Measurements from ENCODE around the gene SFTPB.
"Not testable (repeated sequence)": the region's sequence is repeated elsewhere in the genome, so short reads cannot be mapped to it uniquely, and the experiment has no call there.

The SFTPB gene

GRCh38 chr2:85668009-85668856 lies at the start of gene SFTPB:
TSS of gene SFTPB (minus strand) at chr2:85668199. CDS start at chr2:85668183, 16 bp downstream.
- DNase-seq (ENCODE audit: low read depth in 2 of 2) = no peak

GRCh38 chr2:85717308-85718008 lies 49.5 kb upstream of the SFTPB start:
- DNase-seq (ENCODE audit: low read depth in 2 of 2) = no peak

GRCh38 chr2:85716346-85716914 lies 48.4 kb upstream of the SFTPB start:
- no peak for DNase-seq (ENCODE audit: low read depth in 2 of 2)

- no peak for DNase-seq (ENCODE audit: low read depth in 2 of 2)
Measured at GRCh38 chr2:85714841-85715240, 46.8 kb upstream of the SFTPB start.

GRCh38 chr2:85714421-85714820 lies 46.4 kb upstream of the SFTPB start:
- not testable (repeated sequence) for DNase-seq (ENCODE audit: low read depth in 2 of 2)

GRCh38 chr2:85713836-85714235 lies 45.8 kb upstream of the SFTPB start:
- DNase-seq (ENCODE audit: low read depth in 2 of 2) = no peak

- no peak for DNase-seq (ENCODE audit: low read depth in 2 of 2)
Measured at GRCh38 chr2:85712849-85713612, 45.0 kb upstream of the SFTPB start.

GRCh38 chr2:85712336-85712735 lies 44.3 kb upstream of the SFTPB start:
- DNase-seq (ENCODE audit: low read depth in 2 of 2) = no peak

- DNase-seq (ENCODE audit: low read depth in 2 of 2) = no peak
Measured at GRCh38 chr2:85711578-85712060, 43.6 kb upstream of the SFTPB start.

GRCh38 chr2:85710687-85711577 lies 42.9 kb upstream of the SFTPB start:
- DNase-seq (ENCODE audit: low read depth in 2 of 2) = no peak

GRCh38 chr2:85709401-85709811 lies 41.4 kb upstream of the SFTPB start:
- no peak for DNase-seq (ENCODE audit: low read depth in 2 of 2)

- no peak for DNase-seq (ENCODE audit: low read depth in 2 of 2)
Measured at GRCh38 chr2:85708641-85709040, 40.6 kb upstream of the SFTPB start.

GRCh38 chr2:85707304-85707703 lies 39.3 kb upstream of the SFTPB start:
- peak; percentile 20 to 62 for DNase-seq (ENCODE audit: low read depth in 2 of 2)

GRCh38 chr2:85706599-85707296 lies 38.7 kb upstream of the SFTPB start:
- no peak for DNase-seq (ENCODE audit: low read depth in 2 of 2)

GRCh38 chr2:85706063-85706462 lies 38.1 kb upstream of the SFTPB start:
- DNase-seq (ENCODE audit: low read depth in 2 of 2) = no peak

GRCh38 chr2:85705680-85706039 lies 37.7 kb upstream of the SFTPB start:
- no peak for DNase-seq (ENCODE audit: low read depth in 2 of 2)

- DNase-seq (ENCODE audit: low read depth in 2 of 2) = no peak
Measured at GRCh38 chr2:85704800-85705679, 37.0 kb upstream of the SFTPB start.

- DNase-seq (ENCODE audit: low read depth in 2 of 2) = no peak
Measured at GRCh38 chr2:85704038-85704437, 36.0 kb upstream of the SFTPB start.

- DNase-seq (ENCODE audit: low read depth in 2 of 2) = no peak
Measured at GRCh38 chr2:85703329-85703728, 35.3 kb upstream of the SFTPB start.
